Transverse colon (tissue), 4 donors: ENCODE results near the gene MYO7B. TPM values are rescaled to one million over a fixed set of nuclear protein-coding genes. Genes with fewer than 3 reads are reported as not detected.

Experiments
- DNase-seq: peaks from one replicate; pipeline ENCODE4 v3.0.0-alpha.2; 2019
- H3K27ac ChIP-seq, 4 donors: fragments of 200-600 bp; sonication (generic); 2 replicates each; pipeline ENCODE4 v1.5.1; 2016 to 2018; ENCODE audit warnings: inconsistent platforms in 4 of 4
- H3K27me3 ChIP-seq: fragments of 200-600 bp; sonication (generic); 2 replicates; pipeline ENCODE4 v1.5.1; 2017; ENCODE audit warnings: inconsistent platforms
- H3K36me3 ChIP-seq, 4 donors: fragments of 200-600 bp; sonication (generic); 2 replicates each; pipeline ENCODE4 v1.5.1; 2017 to 2019; ENCODE audit warnings: inconsistent platforms in 4 of 4
- H3K4me1 ChIP-seq, 4 donors: fragments of 200-600 bp; sonication (generic); 2 replicates each; pipeline ENCODE4 v1.5.1; 2017 to 2020; ENCODE audit warnings: inconsistent platforms in 4 of 4
- H3K4me3 ChIP-seq, 4 donors: fragments of 200-600 bp; sonication (generic); 1 replicate in 1 of 4; 2 replicates in 3 of 4; pipeline versions ENCODE4 v1.5.1 to v1.6.1; 2017 to 2019; ENCODE audit warnings: inconsistent platforms in 4 of 4
- H3K9me3 ChIP-seq, 2 donors: fragments of 200-600 bp; sonication (generic); 2 replicates each; pipeline ENCODE4 v1.5.1; 2017 to 2019; ENCODE audit warnings: inconsistent platforms in 2 of 2
- CTCF ChIP-seq, 5 experiments: fragments of 200-600 bp in 3 of 5; fragments of 450-650 bp in 2 of 5; sonication (generic) in 3 of 5; IDR thresholded peaks; 1 replicate in 2 of 5; 2 replicates in 3 of 5; pipeline ENCODE4 v1.5.1; 2016 to 2017; ENCODE audit warnings: antibody characterized with exemption in 5 of 5, inconsistent platforms in 3 of 5, mild to moderate bottlenecking in 2 of 5, moderate library complexity in 1 of 5
- EP300 ChIP-seq: sonication (generic); formaldehyde crosslinking; IDR thresholded peaks from one replicate; pipeline ENCODE4 v1.6.1; 2017; ENCODE audit warnings: antibody characterized with exemption, low read depth
- POLR2A ChIP-seq: fragments of 450-650 bp; IDR thresholded peaks from one replicate; pipeline ENCODE4 v1.6.1; 2016; ENCODE audit warnings: antibody characterized with exemption, mild to moderate bottlenecking, moderate library complexity
- POLR2AphosphoS5 ChIP-seq, 3 donors: sonication (generic); formaldehyde crosslinking; IDR thresholded peaks; one replicate each; pipeline ENCODE4 v1.6.1; 2016; ENCODE audit warnings: antibody characterized with exemption in 3 of 3
- WGBS, 2 donors: methylation state at CpG; one replicate each; pipeline ENCODE4 v1.1.5; 2018; ENCODE audit warnings: low coverage in 1 of 2; 5-methylcytosine and 5-hydroxymethylcytosine counted together
- in situ Hi-C, 4 donors: fragments of 200-750 bp; cut with MboI; loops; one replicate each; pipeline versions ENCODE4 v1.15.0 to v1.15.1; 2017; ENCODE audit warnings: low sequenced_read_pairs in 3 of 4, low pct_ligation_motif_present in 1 of 4, low pct_unique_long_range_greater_than_20kb in 1 of 4
- intact Hi-C: fragments of 100-400 bp; cut with DNase I; formaldehyde crosslinking; loops from one replicate; pipeline ENCODE4 v1.15.1; 2023; ENCODE audit warnings: low total_unique reads
- total RNA-seq, 4 donors: library from RNA; depleted of rRNA; stranded (reverse); fragments of >200 nt; gene quantifications; one replicate each; pipeline ENCODE4 v1.1.0, GENCODE V29; 2016

The MYO7B gene
- total RNA-seq, 4 donors from 2014 or later = 242 to 637 (median 280) TPM

DNA sequence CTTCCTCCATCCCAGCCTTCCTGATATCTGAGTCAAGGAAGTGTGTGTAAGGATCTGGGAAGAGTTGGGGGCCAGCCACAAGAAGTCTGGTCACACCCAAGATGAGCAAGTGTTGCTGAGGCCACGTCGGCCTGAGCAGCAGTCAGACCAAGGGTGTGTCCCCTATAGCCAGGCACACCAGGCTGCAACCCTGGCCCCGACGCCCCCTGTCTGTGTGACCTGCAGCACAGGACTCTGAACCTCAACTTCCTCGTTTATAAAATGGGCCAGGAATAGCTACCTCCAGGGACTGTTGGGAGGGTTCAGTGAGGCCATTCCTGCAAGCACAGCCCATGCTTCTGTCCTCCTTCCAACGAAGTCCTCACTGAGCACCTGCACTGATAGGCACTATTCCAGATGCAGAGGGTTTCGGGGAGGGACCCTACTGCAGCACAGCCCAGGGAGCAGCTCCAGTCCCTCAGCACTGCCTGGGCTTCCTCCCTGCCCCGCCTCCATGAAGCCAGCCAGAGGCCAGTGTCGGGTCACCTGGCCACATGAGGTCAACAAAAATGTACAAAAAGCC lies 126.5 kb downstream of the MYO7B start:
- Histone ChIP-seq H3K4me3 (no peak overlapping the region), H3K27ac (peak overlapping the region; percentile 81 to 91 (median 86)), H3K4me1 (peaks cover 21 to 49% (median 35%) of the 10 kb centered on the region in 4 donors), H3K36me3 (no peaks in the 10 kb centered on the region), H3K9me3 (no peaks in the 10 kb centered on the region), H3K27me3 (peaks cover 40% of the 10 kb centered on the region)
- peak; percentile 10 for DNase-seq
- WGBS, 2 donors = 30 to 52% methylated on average over 2 to 9 of the region's 9 CpGs
- TF ChIP-seq CTCF (IDR thresholded peaks at IDR 0.05) = no peak
- in situ Hi-C loops = no loop called here
- intact Hi-C loops = no loop called here

GRCh38 chr2:127662937-127663565 lies 127.6 kb downstream of the MYO7B start:
- Histone ChIP-seq H3K36me3 (no peaks in the 10 kb centered on the region), H3K27me3 (peaks cover 49% of the 10 kb centered on the region), H3K9me3 (no peaks in the 10 kb centered on the region), H3K4me1 (peaks cover 20 to 49% (median 31%) of the 10 kb centered on the region in 4 donors), H3K4me3 (peak overlapping the region in 1 of 4 donors; percentile 33), H3K27ac (peak overlapping the region; percentile 54 to 84 (median 74))
- peak; percentile 6 for DNase-seq
- TF ChIP-seq POLR2AphosphoS5 (IDR thresholded peaks at IDR 0.05) (peak in 2 of 3 donors; percentile 28 to 50), CTCF (IDR thresholded peaks at IDR 0.05) (no peak)
- WGBS, 2 donors = 87% methylated on average over 5 of the region's 9 CpGs; no CpG with 5 or more reads in 1 of the 2 donors
- intact Hi-C loops = no loop called here
- in situ Hi-C loops = no loop called here

- peak overlapping the region in 3 of 4 donors; percentile 17 to 33 (median 29) for H3K4me3 ChIP-seq
- 65% methylated on average over 6 of the region's 6 CpGs; no CpG with 5 or more reads in 1 of the 2 donors for WGBS, 2 donors
- intact Hi-C loops (no loop called here), in situ Hi-C loops (no loop called here)
- H3K36me3 ChIP-seq = no peaks in the 10 kb centered on the region
- no peak for TF ChIP-seq CTCF (IDR thresholded peaks at IDR 0.05)
- no peak for TF ChIP-seq POLR2A
- TF ChIP-seq EP300 = no peak
- TF ChIP-seq POLR2AphosphoS5 (IDR thresholded peaks at IDR 0.05) = no peak
- peak; percentile 4 for DNase-seq
- H3K4me1 ChIP-seq = peaks cover 20 to 49% (median 29%) of the 10 kb centered on the region in 4 donors
- peak overlapping the region; percentile 54 to 84 (median 74) for H3K27ac ChIP-seq
- H3K27me3 ChIP-seq = peaks cover 54% of the 10 kb centered on the region
- no peaks in the 10 kb centered on the region for H3K9me3 ChIP-seq
Observed at GRCh38 chr2:127663566-127664064, 128.1 kb downstream of the MYO7B start.

DNA sequence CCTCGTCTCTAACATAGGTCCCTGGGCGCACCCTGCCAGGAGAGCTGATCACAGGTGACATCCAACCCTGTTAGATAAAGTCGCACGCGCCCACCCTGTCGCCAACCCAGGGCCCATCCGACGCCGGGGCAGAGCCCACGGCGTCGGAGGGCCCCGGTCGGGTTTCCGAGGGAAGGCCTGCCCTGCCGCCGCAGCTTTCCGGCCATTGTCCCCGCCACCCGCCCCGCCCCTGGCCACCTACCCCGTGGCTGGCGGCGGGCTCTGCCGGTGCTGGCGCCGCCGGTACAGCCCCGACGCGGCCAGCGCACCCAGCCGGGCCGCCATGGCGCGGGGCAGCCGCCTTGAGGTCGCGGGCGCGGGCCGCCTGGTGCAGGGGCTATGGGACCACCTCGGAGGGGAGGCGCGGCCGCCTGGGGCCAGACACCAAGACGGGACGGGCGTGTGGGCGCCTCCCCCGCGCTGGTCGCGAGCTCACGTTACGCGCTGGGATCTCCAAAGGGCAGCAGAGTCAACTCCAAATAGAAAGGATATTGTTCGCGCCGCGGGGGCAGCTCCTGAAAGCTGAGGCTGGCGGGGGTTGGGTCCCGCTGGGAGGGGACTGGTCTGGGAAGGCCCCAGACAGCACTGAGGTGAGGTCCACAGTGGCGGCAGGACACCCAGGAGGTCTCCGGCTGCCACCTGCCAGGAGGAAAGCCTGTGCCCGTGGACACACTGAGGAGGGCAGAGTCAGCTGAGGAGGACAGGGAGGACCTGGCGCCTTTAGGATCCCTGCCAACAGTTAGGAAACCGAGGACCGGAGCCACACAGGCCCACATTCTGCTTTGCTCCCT lies 128.8 kb downstream of the MYO7B start:
- peak overlapping the region; percentile 54 to 84 (median 74) for H3K27ac ChIP-seq
- DNase-seq = peak; percentile 7
- 32% methylated on average over 40 of the region's 69 CpGs; no CpG with 5 or more reads in 1 of the 2 donors for WGBS, 2 donors
- H3K4me1 ChIP-seq = peaks cover 14 to 45% (median 28%) of the 10 kb centered on the region in 4 donors
- in situ Hi-C loops = no loop called here
- H3K9me3 ChIP-seq = no peaks in the 10 kb centered on the region
- no peak for TF ChIP-seq POLR2A
- peak overlapping the region in 3 of 4 donors; percentile 17 to 33 (median 29) for H3K4me3 ChIP-seq
- H3K27me3 ChIP-seq = peaks cover 61% of the 10 kb centered on the region
- intact Hi-C loops = no loop called here
- H3K36me3 ChIP-seq = no peaks in the 10 kb centered on the region
